Mucosa of descending colon (tissue), 3 donors: ENCODE results near the gene UTS2R. TPM values are rescaled to one million over a fixed set of nuclear protein-coding genes. Genes with fewer than 3 reads are reported as not detected.
A peak's percentile ranks its signal among the peaks of the same experiment; 100 is the strongest.

Experiments
- ATAC-seq: fragments of 200-7000 bp; cut with Tn5 transposase; one replicate; pipeline ENCODE4 v1.9.1; 2020; ENCODE audit warnings: mild to moderate bottlenecking, moderate library complexity
- DNase-seq, 3 donors: peaks; one replicate each; pipeline ENCODE4 v3.0.0-alpha.2; 2020
- H3K36me3 ChIP-seq: fragments of 200-600 bp; one replicate; pipeline ENCODE4 v1.8.0; 2021; ENCODE audit warnings: low read depth, mild to moderate bottlenecking
- H3K4me1 ChIP-seq: fragments of 200-600 bp; one replicate; pipeline ENCODE4 v1.8.0; 2021; ENCODE audit warnings: low read depth, mild to moderate bottlenecking
- H3K4me3 ChIP-seq: fragments of 200-600 bp; one replicate; pipeline ENCODE4 v1.8.0; 2021; ENCODE audit warnings: mild to moderate bottlenecking
- H3K9me3 ChIP-seq: fragments of 200-600 bp; one replicate; pipeline ENCODE4 v1.8.0; 2021; ENCODE audit warnings: mild to moderate bottlenecking
- CTCF ChIP-seq: fragments of 200-600 bp; IDR thresholded peaks from one replicate; pipeline ENCODE4 v1.8.0; 2022; ENCODE audit warnings: antibody characterized with exemption, mild to moderate bottlenecking
- intact Hi-C, 2 donors: fragments of 100-400 bp; cut with DNase I in 1 of 2; cut with micrococcal nuclease in 1 of 2; formaldehyde crosslinking; loops; one replicate each; pipeline versions ENCODE4 v1.11.0 to v1.11.1; 2022; cut with DNase I, micrococcal nuclease
- total RNA-seq, 3 donors: library from RNA; stranded (reverse); fragmentation: NEBNext Ultra II Directional in 2 of 3; extraction: Animal tissue kit (Norgen Biotek cat#: 25700) in 2 of 3; gene quantifications; one replicate each; pipeline versions ENCODE4 v1.2.1 to v1.2.4, GENCODE V29; 2021 to 2023
- donor health status: DM: no; HTN: no; CAD: no; lungs with moderate emphysema.
- donor health status: DM: no; HTN: no; CAD: no.
- donor health status: DM: no; HTN: yes; CAD: no.

UTS2R gene
- total RNA-seq, 3 donors from 2014 or later = not detected

DNA sequence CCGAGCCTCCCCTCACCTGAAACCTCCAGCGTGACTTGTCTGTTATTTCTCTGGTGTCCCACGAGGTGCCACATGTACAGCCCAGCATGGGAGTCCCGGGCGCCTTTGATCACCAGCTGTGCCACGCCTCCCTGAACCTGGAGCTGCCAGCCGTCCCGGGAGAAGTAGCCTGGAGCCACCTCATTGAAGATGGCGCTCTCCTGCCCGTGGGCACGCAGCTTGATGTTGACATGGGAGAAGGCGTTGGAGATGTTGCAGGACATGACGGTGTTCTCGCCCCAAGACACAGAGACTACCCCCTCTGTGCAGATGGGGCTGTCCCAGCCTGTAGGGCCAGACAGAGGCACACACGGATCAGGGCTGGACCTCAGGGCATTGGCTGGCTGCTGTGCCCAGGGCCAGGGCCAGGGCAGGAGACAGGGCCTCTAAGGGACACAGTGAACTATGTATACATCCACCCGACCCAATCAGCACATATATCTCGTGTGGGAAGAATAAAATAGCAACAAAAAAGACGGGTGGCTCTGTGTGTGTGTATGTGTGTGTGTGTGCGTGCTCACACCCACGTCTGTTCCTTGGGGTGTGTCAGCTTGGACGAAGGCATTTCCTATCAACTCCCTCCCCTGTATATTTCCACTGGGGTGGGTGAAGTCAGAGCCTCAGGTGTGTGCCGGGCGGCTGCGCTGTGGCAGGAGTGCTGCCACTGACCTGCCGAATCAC is 46.8 kb upstream of the UTS2R start:
- no peaks in the 10 kb centered on the region for H3K36me3 ChIP-seq
- peaks cover 15% of the 10 kb centered on the region for H3K4me1 ChIP-seq
- TF ChIP-seq CTCF = no peak
- intact Hi-C loops = loop anchor here in 1 of 2 donors (10.0 kb wide), 1 partner anchor 90 kb away; no protein-coding TSS in a partner anchor
- ATAC-seq (peak; percentile 35), DNase-seq (peak in 2 of 3 donors; percentile 66 to 70)
- no peak overlapping the region for H3K4me3 ChIP-seq
- no peaks in the 10 kb centered on the region for H3K9me3 ChIP-seq

- Histone ChIP-seq H3K4me3 (no peak overlapping the region), H3K4me1 (peaks cover 23% of the 10 kb centered on the region), H3K36me3 (no peaks in the 10 kb centered on the region), H3K9me3 (no peaks in the 10 kb centered on the region)
- peak in 1 of 3 donors; percentile 53 for DNase-seq
- TF ChIP-seq CTCF = no peak
- intact Hi-C loops = loop anchor here in 1 of 2 donors (10.0 kb wide), 1 partner anchor 91 kb away; no protein-coding TSS in a partner anchor
- no peak for ATAC-seq
Observed at GRCh38 chr17:82325286-82326180, 46.0 kb upstream of the UTS2R start.

GRCh38 chr17:82327289-82327688 is 44.3 kb upstream of the UTS2R start:
- TF ChIP-seq CTCF = no peak
- peaks cover 33% of the 10 kb centered on the region for H3K4me1 ChIP-seq

DNA sequence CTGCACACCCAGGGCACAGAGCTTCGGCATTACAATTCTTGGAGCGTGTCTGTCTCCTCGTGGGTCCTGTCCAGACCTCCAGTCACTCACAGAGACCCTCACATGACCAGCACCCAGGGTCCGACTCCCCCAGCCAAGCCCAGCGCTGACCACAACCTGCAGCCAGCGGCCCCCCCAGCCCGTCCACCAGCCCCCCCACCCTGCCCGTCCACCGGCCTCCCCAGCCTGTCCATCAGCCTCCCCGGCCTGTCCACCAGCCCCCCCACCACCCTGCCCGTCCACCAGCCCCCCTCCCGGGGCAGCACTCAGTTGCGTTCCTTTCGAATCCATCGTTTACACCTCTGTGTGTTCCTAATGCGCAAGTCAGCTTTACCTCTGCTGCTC is 43.8 kb upstream of the UTS2R start:
- no peak overlapping the region for H3K4me3 ChIP-seq
- TF ChIP-seq CTCF = no peak
- intact Hi-C loops = loop anchor here in 1 of 2 donors (10.0 kb wide), 1 partner anchor 93 kb away; no protein-coding TSS in a partner anchor
- H3K36me3 ChIP-seq = no peaks in the 10 kb centered on the region
- DNase-seq = no peak
- H3K4me1 ChIP-seq = peaks cover 37% of the 10 kb centered on the region
- H3K9me3 ChIP-seq = no peaks in the 10 kb centered on the region
- no peak for ATAC-seq

More at GRCh38 chr17:82327289-82327688, 44.3 kb upstream of the UTS2R start:
- no peaks in the 10 kb centered on the region for H3K36me3 ChIP-seq
- intact Hi-C loops = loop anchor here in 1 of 2 donors (10.0 kb wide), 1 partner anchor 92 kb away; no protein-coding TSS in a partner anchor
- no peak overlapping the region for H3K4me3 ChIP-seq
- ATAC-seq = no peak
- H3K9me3 ChIP-seq = no peaks in the 10 kb centered on the region
- DNase-seq = no peak

DNA sequence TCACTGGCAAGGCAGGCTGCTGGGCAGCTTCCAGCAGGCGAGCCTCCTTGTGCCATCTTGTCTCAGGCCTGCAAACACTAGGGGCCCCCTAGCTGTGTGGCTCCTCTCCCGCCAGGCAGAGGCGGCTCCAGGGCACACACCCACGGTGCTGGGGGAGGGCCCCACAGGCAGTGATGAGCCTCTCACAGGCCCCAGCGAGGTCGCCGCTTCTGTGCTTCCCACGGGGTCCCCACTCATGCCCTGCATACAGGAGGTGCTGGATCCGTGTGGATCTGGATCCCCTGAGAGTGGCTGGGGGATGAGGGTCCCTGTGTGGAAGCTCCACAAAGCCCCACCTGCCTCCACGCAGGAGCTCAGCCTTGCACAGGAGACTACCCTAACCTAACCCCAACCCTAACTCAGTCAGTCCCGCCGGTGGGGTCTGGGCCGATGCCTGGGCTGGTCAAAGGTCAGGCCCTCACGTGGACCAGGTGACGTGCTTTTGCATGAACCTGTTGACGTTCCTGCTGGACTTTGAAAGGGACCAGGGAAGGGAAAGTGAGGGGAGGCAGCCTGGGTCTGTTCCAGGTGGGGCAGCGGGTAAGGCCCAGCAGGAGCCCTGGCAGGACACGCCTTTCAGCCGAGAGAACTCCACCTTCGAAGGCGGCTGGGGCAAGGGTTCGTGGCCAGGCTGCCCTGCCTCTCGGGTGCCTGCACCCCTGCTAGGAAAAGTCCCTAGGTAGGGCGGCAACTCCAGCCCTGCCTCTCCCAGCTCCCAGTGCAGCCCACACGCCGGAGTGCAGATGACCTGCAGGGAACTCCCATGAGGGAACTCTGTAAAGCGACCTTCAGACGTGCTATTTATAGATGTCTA is 43.2 kb upstream of the UTS2R start:
- H3K36me3 ChIP-seq = no peaks in the 10 kb centered on the region
- ATAC-seq (peak; percentile 72), DNase-seq (peak; percentile 88 to 91 (median 91))
- H3K4me3 ChIP-seq = no peak overlapping the region
- TF ChIP-seq CTCF = no peak
- peaks cover 44% of the 10 kb centered on the region for H3K4me1 ChIP-seq
- intact Hi-C loops = loop anchor here in 1 of 2 donors (10.0 kb wide), 1 partner anchor 94 kb away; no protein-coding TSS in a partner anchor
- H3K9me3 ChIP-seq = no peaks in the 10 kb centered on the region
